ENCODE data around the gene LONP2.
"Not testable (repeated sequence)": the region's sequence is repeated elsewhere in the genome, so short reads cannot be mapped to it uniquely, and the experiment has no call there.

The LONP2 gene

GRCh38 chr16:48369765-48370164, 125.7 kb downstream of the LONP2 start:
- DNase-seq (ENCODE audit: low spot score), result no peak

- DNase-seq (ENCODE audit: low spot score), result no peak
Observed at GRCh38 chr16:48370229-48370628, 126.1 kb downstream of the LONP2 start.

- not testable (repeated sequence) for DNase-seq (ENCODE audit: low spot score)
Observed at GRCh38 chr16:48370668-48371392, 126.7 kb downstream of the LONP2 start.

GRCh38 chr16:48371393-48371780, 127.3 kb downstream of the LONP2 start:
- no peak for DNase-seq (ENCODE audit: low spot score)

GRCh38 chr16:48372744-48373143, 128.6 kb downstream of the LONP2 start:
- no peak for DNase-seq (ENCODE audit: low spot score)

GRCh38 chr16:48373258-48374029, 129.3 kb downstream of the LONP2 start:
- DNase-seq (ENCODE audit: low spot score), result no peak

GRCh38 chr16:48374255-48374654, 130.2 kb downstream of the LONP2 start:
- DNase-seq (ENCODE audit: low spot score), result no peak

- not testable (repeated sequence) for DNase-seq (ENCODE audit: low spot score)
Observed at GRCh38 chr16:48377301-48377700, 133.2 kb downstream of the LONP2 start.

GRCh38 chr16:48378276-48378675, 134.2 kb downstream of the LONP2 start:
- no peak for DNase-seq (ENCODE audit: low spot score)

- DNase-seq (ENCODE audit: low spot score), result no peak
Observed at GRCh38 chr16:48378836-48379235, 134.7 kb downstream of the LONP2 start.

- DNase-seq (ENCODE audit: low spot score), result no peak
Observed at GRCh38 chr16:48381201-48381600, 137.1 kb downstream of the LONP2 start.

- DNase-seq (ENCODE audit: low spot score), result no peak
Observed at GRCh38 chr16:48382131-48382530, 138.0 kb downstream of the LONP2 start.

- DNase-seq (ENCODE audit: low spot score), result peak; percentile 54
Observed at GRCh38 chr16:48383009-48383876, 139.1 kb downstream of the LONP2 start.

GRCh38 chr16:48383877-48384519, 139.9 kb downstream of the LONP2 start:
- no peak for DNase-seq (ENCODE audit: low spot score)

- peak; percentile 70 for DNase-seq (ENCODE audit: low spot score)
Observed at GRCh38 chr16:48384520-48385252, 140.6 kb downstream of the LONP2 start.

GRCh38 chr16:48385253-48386150, 141.4 kb downstream of the LONP2 start, which contains the start of gene SIAH1:
TSS of gene SIAH1 (minus strand) at chr16:48385413. CDS start at chr16:48362428, 22,985 bp downstream.
- peak; percentile 94 for DNase-seq (ENCODE audit: low spot score)

- no peak for DNase-seq (ENCODE audit: low spot score)
Observed at GRCh38 chr16:48386559-48387312, 142.6 kb downstream of the LONP2 start.

- no peak for DNase-seq (ENCODE audit: low spot score)
Observed at GRCh38 chr16:48392407-48392806, 148.3 kb downstream of the LONP2 start.

Data from AG08395 (cell line).